Ovary (tissue), 9 donors: ENCODE data around the gene AP2B1. TPM values are rescaled to one million over a fixed set of nuclear protein-coding genes. Genes with fewer than 3 reads are reported as not detected.

Source experiments
- DNase-seq, 5 donors: peaks; one replicate each; pipeline ENCODE4 v3.0.0-alpha.2; 2019 to 2020
- H3K27ac ChIP-seq, 2 donors: fragments of 200-600 bp; one replicate each; pipeline versions ENCODE4 v1.5.1 to v1.8.0; 2019 to 2022
- H3K27me3 ChIP-seq: fragments of 200-600 bp; one replicate; pipeline ENCODE4 v1.8.0; 2022
- H3K36me3 ChIP-seq: fragments of 200-600 bp; sonication (generic); one replicate; pipeline ENCODE4 v1.5.1; 2019
- H3K4me1 ChIP-seq: one replicate; pipeline ENCODE4 v1.8.1; 2013; ENCODE audit warnings: mild to moderate bottlenecking, moderate library complexity; ENCODE audit not compliant: insufficient read depth
- H3K4me3 ChIP-seq: fragments of 200-600 bp; sonication (generic); one replicate; pipeline ENCODE4 v1.5.1; 2017
- H3K9me3 ChIP-seq, 2 donors: fragments of 200-600 bp in 1 of 2; sonication (generic) in 1 of 2; one replicate each; pipeline versions ENCODE4 v1.5.1 to v1.8.1; 2013 to 2019; ENCODE audit warnings: mild to moderate bottlenecking in 1 of 2, moderate library complexity in 1 of 2
- CTCF ChIP-seq, 3 donors: fragments of 450-650 bp in 2 of 3; fragments of 200-600 bp in 1 of 3; IDR thresholded peaks; one replicate each; pipeline versions ENCODE4 v1.5.1 to v1.8.0; 2016 to 2022; ENCODE audit warnings: antibody characterized with exemption in 3 of 3, mild to moderate bottlenecking in 1 of 3
- EP300 ChIP-seq: sonication (generic); formaldehyde crosslinking; IDR thresholded peaks from one replicate; pipeline ENCODE4 v1.6.1; 2017; ENCODE audit warnings: antibody characterized with exemption
- POLR2A ChIP-seq: fragments of 450-650 bp; IDR thresholded peaks from one replicate; pipeline ENCODE4 v1.6.1; 2017; ENCODE audit warnings: antibody characterized with exemption, mild to moderate bottlenecking, moderate library complexity
- WGBS, 3 donors: extraction: QIAGEN DNeasy Blood & Tissue Kit in 1 of 3; methylation state at CpG; one replicate each; pipeline versions ENCODE4 v1.1.5 to v1.1.7; 2013 to 2017; 5-methylcytosine and 5-hydroxymethylcytosine counted together
- intact Hi-C, 4 donors: fragments of 100-400 bp; cut with DNase I; formaldehyde crosslinking; loops; one replicate each; pipeline versions ENCODE4 v1.11.0 to v1.15.1; 2022 to 2023
- polyA plus RNA-seq, 2 donors: library from polyadenylated mRNA; stranded (reverse); fragments of 200-250 nt in 1 of 2; fragments of 350-450 nt in 1 of 2; fragmentation: Illumina TruSeq in 1 of 2; extraction: RNeasy Lipid Tissue Mini Kit (QIAGEN cat#74804) in 1 of 2; gene quantifications; one replicate each; pipeline ENCODE4 v1.2.3, GENCODE V29; 2013 to 2014
- total RNA-seq, 7 donors: library from RNA; depleted of rRNA in 2 of 7; stranded (reverse); fragments of >200 nt in 2 of 7; fragmentation: NEBNext Ultra II Directional in 3 of 7; extraction: Animal tissue kit (Norgen Biotek cat#: 25700) in 3 of 7; gene quantifications; one replicate each; pipeline versions ENCODE4 v1.1.0 to v1.2.4, GENCODE V29; 2016 to 2023
- donor health status: DM: no; HTN: no; CAD: no; lungs with moderate emphysema.
- donor health status: DM: no; HTN: no; CAD: no.
- donor health status: Bipolar disorder and iron deficiency.
- donor health status: DM: yes; HTN: yes; CAD: no.
- donor health status: DM: no; HTN: no; CAD: no.
- donor health status: DM: yes; HTN: yes; CAD: no.

AP2B1 gene
- total and polyA plus RNA-seq, 9 donors, result 42.6 to 170 (median 139) TPM

GRCh38 chr17:35645923-35646322 lies 58.8 kb downstream of the AP2B1 start:
- WGBS, 3 donors, result 40 to 56% (median 46%) methylated on average over 2 of the region's 2 CpGs
- H3K36me3 ChIP-seq, result no peaks in the 10 kb centered on the region

GRCh38 chr17:35651467-35651866 lies 64.3 kb downstream of the AP2B1 start:
- Histone ChIP-seq H3K36me3 (no peaks in the 10 kb centered on the region), H3K4me1 (no peaks in the 10 kb centered on the region), H3K9me3 (no peaks in the 10 kb centered on the region), H3K27ac (no peak overlapping the region), H3K4me3 (no peak overlapping the region), H3K27me3 (no peaks in the 10 kb centered on the region)
- intact Hi-C loops, result no loop called here
- no peak for TF ChIP-seq POLR2A
- no peak for TF ChIP-seq EP300
- TF ChIP-seq CTCF (IDR thresholded peaks at IDR 0.05), result no peak
- no peak for DNase-seq
- WGBS, 3 donors, result 91 to 97% (median 92%) methylated on average over 1 of the region's 1 CpG

More at GRCh38 chr17:35645923-35646322, 58.8 kb downstream of the AP2B1 start:
- TF ChIP-seq EP300 (no peak), CTCF (IDR thresholded peaks at IDR 0.05) (no peak), POLR2A (no peak)
- Histone ChIP-seq H3K27ac (no peak overlapping the region), H3K4me1 (no peaks in the 10 kb centered on the region), H3K9me3 (no peaks in the 10 kb centered on the region), H3K27me3 (no peaks in the 10 kb centered on the region), H3K4me3 (no peak overlapping the region)
- intact Hi-C loops, result no loop called here
- DNase-seq, result no peak

GRCh38 chr17:35653619-35654361 lies 66.7 kb downstream of the AP2B1 start:
- TF ChIP-seq EP300 (no peak), CTCF (IDR thresholded peaks at IDR 0.05) (no peak), POLR2A (no peak)
- intact Hi-C loops, result no loop called here
- no peaks in the 10 kb centered on the region for H3K4me1 ChIP-seq
- no peak for DNase-seq
- no peaks in the 10 kb centered on the region for H3K36me3 ChIP-seq
- no peak overlapping the region for H3K27ac ChIP-seq
- H3K9me3 ChIP-seq, result no peaks in the 10 kb centered on the region
- no peak overlapping the region for H3K4me3 ChIP-seq
- H3K27me3 ChIP-seq, result no peaks in the 10 kb centered on the region
- 76 to 84% (median 78%) methylated on average over 12 of the region's 12 CpGs for WGBS, 3 donors

GRCh38 chr17:35655303-35655702 lies 68.2 kb downstream of the AP2B1 start:
- intact Hi-C loops, result no loop called here
- H3K4me1 ChIP-seq, result no peaks in the 10 kb centered on the region
- DNase-seq, result no peak
- WGBS, 3 donors, result 95 to 100% (median 99%) methylated on average over 1 of the region's 1 CpG
- H3K4me3 ChIP-seq, result no peak overlapping the region
- H3K36me3 ChIP-seq, result no peaks in the 10 kb centered on the region
- H3K9me3 ChIP-seq, result no peaks in the 10 kb centered on the region
- TF ChIP-seq EP300 (no peak), POLR2A (no peak), CTCF (IDR thresholded peaks at IDR 0.05) (no peak)
- H3K27ac ChIP-seq, result no peak overlapping the region
- no peaks in the 10 kb centered on the region for H3K27me3 ChIP-seq
